Esophagus muscularis mucosa (tissue), 4 donors: ENCODE measurements around the gene ARHGAP6.

Source experiments
- CTCF ChIP-seq, 3 experiments: fragments of 200-600 bp in 2 of 3; fragments of 450-650 bp in 1 of 3; sonication (generic) in 2 of 3; IDR thresholded peaks; one replicate each; pipeline ENCODE4 v1.5.1; 2017 to 2019; ENCODE audit warnings: antibody characterized with exemption in 3 of 3, mild to moderate bottlenecking in 2 of 3, moderate library complexity in 1 of 3
- EP300 ChIP-seq: sonication (generic); formaldehyde crosslinking; IDR thresholded peaks from one replicate; pipeline ENCODE4 v1.6.1; 2017; ENCODE audit warnings: antibody characterized with exemption
- POLR2A ChIP-seq: fragments of 450-650 bp; IDR thresholded peaks from one replicate; pipeline ENCODE4 v1.6.1; 2017; ENCODE audit warnings: antibody characterized with exemption, moderate library complexity, mild to moderate bottlenecking, low read depth
- POLR2AphosphoS5 ChIP-seq, 2 donors: sonication (generic); formaldehyde crosslinking; IDR thresholded peaks; one replicate each; pipeline ENCODE4 v1.6.1; 2017; ENCODE audit warnings: antibody characterized with exemption in 2 of 2

GRCh38 chrX:11129534-11130105 is 536.1 kb downstream of the ARHGAP6 start:
- TF ChIP-seq CTCF (IDR thresholded peaks at IDR 0.05) (no peak), POLR2A (no peak), POLR2AphosphoS5 (IDR thresholded peaks at IDR 0.05) (no peak), EP300 (no peak)
